HepG2 (cell line): ENCODE measurements around the gene ANKRD13D. TPM values are rescaled to one million over a fixed set of nuclear protein-coding genes. Genes with fewer than 3 reads are reported as not detected.
A peak's percentile ranks its signal among the peaks of the same experiment; 100 is the strongest.

Experiments used
- AGO1 ChIP-seq: fragments of 200-400 bp; formaldehyde crosslinking; IDR thresholded peaks from 2 replicates; pipeline ENCODE4 v1.6.1; 2017; ENCODE audit warnings: mild to moderate bottlenecking, low read depth, low read length, moderate library complexity; ENCODE audit not compliant: poor library complexity, severe bottlenecking
- EEA1 ChIP-seq: sonication (generic); formaldehyde crosslinking; IDR thresholded peaks from 2 replicates; pipeline ENCODE4 v1.5.1; 2020; ENCODE audit warnings: mild to moderate bottlenecking, missing genetic modification reagents, borderline replicate concordance
- HCFC1 ChIP-seq: fragments of 150-350 bp; IDR thresholded peaks from 2 replicates; pipeline ENCODE4 v1.6.1; 2014; ENCODE audit warnings: low read depth, low read length
- HHEX ChIP-seq: IDR thresholded peaks from 2 replicates; pipeline ENCODE4 v1.6.1; 2016; ENCODE audit warnings: control low read depth
- KDM4B ChIP-seq: sonication (generic); formaldehyde crosslinking; IDR thresholded peaks from 2 replicates; pipeline ENCODE4 v1.4.0; 2020; ENCODE audit warnings: missing genetic modification reagents
- MZF1 ChIP-seq: sonication (generic); formaldehyde crosslinking; IDR thresholded peaks from 2 replicates; pipeline ENCODE4 v1.8.1; 2023; ENCODE audit warnings: mild to moderate bottlenecking, missing genetic modification reagents, borderline replicate concordance
- SSRP1 ChIP-seq: IDR thresholded peaks from 2 replicates; pipeline ENCODE4 v1.6.1; 2016; ENCODE audit warnings: control low read depth
- ZBTB1 ChIP-seq: sonication (generic); formaldehyde crosslinking; IDR thresholded peaks from 2 replicates; pipeline ENCODE4 v1.4.0; 2020; ENCODE audit warnings: missing genetic modification reagents, borderline replicate concordance
- ZKSCAN8 ChIP-seq: IDR thresholded peaks from 2 replicates; pipeline ENCODE4 v1.6.1; 2016; ENCODE audit warnings: borderline replicate concordance, missing genetic modification reagents, missing compliant biosample characterization
- ZNF136 ChIP-seq: sonication (generic); formaldehyde crosslinking; IDR thresholded peaks from 2 replicates; pipeline ENCODE4 v1.8.1; 2022; ENCODE audit warnings: low read depth, mild to moderate bottlenecking, moderate library complexity, missing genetic modification reagents
- ZNF224 ChIP-seq: sonication (generic); formaldehyde crosslinking; IDR thresholded peaks from 2 replicates; pipeline ENCODE4 v1.5.0; 2020; ENCODE audit warnings: mild to moderate bottlenecking, missing genetic modification reagents
- ZNF775 ChIP-seq: sonication (generic); formaldehyde crosslinking; IDR thresholded peaks from 2 replicates; pipeline ENCODE4 v1.4.0; 2020; ENCODE audit warnings: missing genetic modification reagents, mild to moderate bottlenecking, moderate library complexity, borderline replicate concordance
- ZNF883 ChIP-seq: sonication (generic); formaldehyde crosslinking; IDR thresholded peaks from 2 replicates; pipeline ENCODE4 v1.5.1; 2020; ENCODE audit warnings: mild to moderate bottlenecking, missing genetic modification reagents; ENCODE audit errors: not compliant biosample characterization
- ZSCAN22 ChIP-seq: sonication (generic); formaldehyde crosslinking; IDR thresholded peaks from 2 replicates; pipeline ENCODE4 v1.4.0; 2020; ENCODE audit warnings: mild to moderate bottlenecking, missing genetic modification reagents
- polyA plus RNA-seq, 8 experiments: library from polyadenylated mRNA; depleted of rRNA in 3 of 8; stranded (reverse) in 7 of 8; unstranded in 1 of 8; fragments of >200 nt; fragmentation: Illumina TruSeq in 4 of 8; extraction: Trizol in 4 of 8; gene quantifications; 2 replicates each; pipeline versions ENCODE4 v1.2.1 to v1.2.3, GENCODE V29; 2011 to 2016; ENCODE audit warnings: low read depth in 4 of 8, missing spikeins in 1 of 8, mixed read lengths in 1 of 8; ENCODE audit not compliant: insufficient read depth in 1 of 8
- total RNA-seq, 5 experiments: library from RNA; depleted of rRNA; stranded (reverse); fragments of >200 nt; fragmentation: Illumina TruSeq; extraction: Trizol; gene quantifications; 2 replicates each; pipeline ENCODE4 v1.2.3, GENCODE V29; 2016; ENCODE audit warnings: low read depth in 1 of 5
- TF ChIP-seq, protein P1 (sequence below): sonication (generic); formaldehyde crosslinking; IDR thresholded peaks from 2 replicates; pipeline ENCODE4 v1.5.0; 2020; ENCODE audit warnings: mild to moderate bottlenecking, missing genetic modification reagents
- TF ChIP-seq, protein P2 (sequence below): sonication (generic); formaldehyde crosslinking; IDR thresholded peaks from 2 replicates; pipeline ENCODE4 v1.8.0; 2022; ENCODE audit warnings: mild to moderate bottlenecking, missing genetic modification reagents, borderline replicate concordance
- TF ChIP-seq, protein P3 (sequence below): sonication (generic); formaldehyde crosslinking; IDR thresholded peaks from 2 replicates; pipeline ENCODE4 v1.5.0; 2020; ENCODE audit warnings: mild to moderate bottlenecking, missing genetic modification reagents
- TF ChIP-seq, protein P4 (sequence below): IDR thresholded peaks from 2 replicates; pipeline ENCODE4 v1.6.1; 2016
- TF ChIP-seq, protein P5 (sequence below): IDR thresholded peaks from 2 replicates; pipeline ENCODE4 v1.6.1; 2016; ENCODE audit warnings: low read depth, borderline replicate concordance
- TF ChIP-seq, protein P6 (sequence below): fragments of 450-650 bp; IDR thresholded peaks from 2 replicates; pipeline ENCODE4 v1.6.1; 2017

ANKRD13D gene
- total and polyA plus RNA-seq, 2 of the 13 experiments (the other 11 are each of a cell fraction or from before 2014, with no cell fraction given), result 18.6 to 27.3 TPM

DNA sequence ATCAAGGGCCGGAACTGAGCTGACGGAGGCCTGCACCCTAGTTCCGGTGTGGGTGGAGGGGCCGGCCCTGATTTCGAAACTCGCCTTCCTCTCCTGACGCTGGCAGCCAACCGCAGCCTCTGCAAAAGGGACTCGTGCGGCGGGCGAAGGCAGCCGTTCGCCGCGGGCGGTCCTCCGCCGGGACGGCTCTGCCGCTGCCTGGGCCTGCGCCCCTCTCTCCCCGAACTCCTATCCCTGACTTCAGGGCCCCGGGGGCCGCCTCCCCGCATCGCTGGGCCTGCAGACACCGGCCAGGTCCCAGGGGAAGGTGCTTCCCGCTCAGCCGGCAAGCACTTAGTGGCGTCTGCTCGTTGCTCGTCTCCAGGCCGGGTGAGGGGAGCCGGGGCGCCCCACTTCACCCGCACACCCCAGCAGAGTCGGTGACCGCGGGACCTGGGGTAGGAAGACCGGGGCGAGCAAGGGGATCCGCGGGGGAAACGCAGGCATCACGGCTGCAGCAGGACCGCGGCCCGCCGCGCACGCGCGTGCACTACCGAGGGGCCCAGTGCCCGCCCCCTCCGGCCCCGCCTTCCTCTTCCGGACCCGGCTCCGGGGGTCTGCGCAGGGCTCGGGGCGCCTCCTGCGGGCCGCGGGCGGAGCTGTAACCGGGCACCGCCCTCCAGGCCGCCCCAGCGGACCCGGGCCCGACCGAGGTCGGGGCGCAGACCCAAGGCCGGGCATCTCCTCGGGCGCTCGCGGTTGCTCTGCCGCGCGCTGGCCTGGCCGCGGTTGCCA lies 464 bp upstream of the ANKRD13D start (continued):
- TF ChIP-seq EEA1 (CRISPR knock-in tag), result no peak
- TF ChIP-seq ZNF136 (CRISPR knock-in tag), result no peak
- TF ChIP-seq, protein P1, sequence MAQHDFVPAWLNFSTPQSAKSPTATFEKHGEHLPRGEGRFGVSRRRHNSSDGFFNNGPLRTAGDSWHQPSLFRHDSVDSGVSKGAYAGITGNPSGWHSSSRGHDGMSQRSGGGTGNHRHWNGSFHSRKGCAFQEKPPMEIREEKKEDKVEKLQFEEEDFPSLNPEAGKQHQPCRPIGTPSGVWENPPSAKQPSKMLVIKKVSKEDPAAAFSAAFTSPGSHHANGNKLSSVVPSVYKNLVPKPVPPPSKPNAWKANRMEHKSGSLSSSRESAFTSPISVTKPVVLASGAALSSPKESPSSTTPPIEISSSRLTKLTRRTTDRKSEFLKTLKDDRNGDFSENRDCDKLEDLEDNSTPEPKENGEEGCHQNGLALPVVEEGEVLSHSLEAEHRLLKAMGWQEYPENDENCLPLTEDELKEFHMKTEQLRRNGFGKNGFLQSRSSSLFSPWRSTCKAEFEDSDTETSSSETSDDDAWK (CRISPR knock-in tag), result no peak
- TF ChIP-seq, protein P2, sequence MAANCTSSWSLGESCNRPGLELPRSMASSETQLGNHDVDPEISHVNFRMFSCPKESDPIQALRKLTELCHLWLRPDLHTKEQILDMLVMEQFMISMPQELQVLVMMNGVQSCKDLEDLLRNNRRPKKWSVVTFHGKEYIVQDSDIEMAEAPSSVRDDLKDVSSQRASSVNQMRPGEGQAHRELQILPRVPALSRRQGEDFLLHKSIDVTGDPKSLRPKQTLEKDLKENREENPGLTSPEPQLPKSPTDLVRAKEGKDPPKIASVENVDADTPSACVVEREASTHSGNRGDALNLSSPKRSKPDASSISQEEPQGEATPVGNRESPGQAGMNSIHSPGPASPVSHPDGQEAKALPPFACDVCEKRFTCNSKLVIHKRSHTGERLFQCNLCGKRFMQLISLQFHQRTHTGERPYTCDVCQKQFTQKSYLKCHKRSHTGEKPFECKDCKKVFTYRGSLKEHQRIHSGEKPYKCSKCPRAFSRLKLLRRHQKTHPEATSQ (CRISPR knock-in tag), result peak; percentile 86
- TF ChIP-seq, protein P3, sequence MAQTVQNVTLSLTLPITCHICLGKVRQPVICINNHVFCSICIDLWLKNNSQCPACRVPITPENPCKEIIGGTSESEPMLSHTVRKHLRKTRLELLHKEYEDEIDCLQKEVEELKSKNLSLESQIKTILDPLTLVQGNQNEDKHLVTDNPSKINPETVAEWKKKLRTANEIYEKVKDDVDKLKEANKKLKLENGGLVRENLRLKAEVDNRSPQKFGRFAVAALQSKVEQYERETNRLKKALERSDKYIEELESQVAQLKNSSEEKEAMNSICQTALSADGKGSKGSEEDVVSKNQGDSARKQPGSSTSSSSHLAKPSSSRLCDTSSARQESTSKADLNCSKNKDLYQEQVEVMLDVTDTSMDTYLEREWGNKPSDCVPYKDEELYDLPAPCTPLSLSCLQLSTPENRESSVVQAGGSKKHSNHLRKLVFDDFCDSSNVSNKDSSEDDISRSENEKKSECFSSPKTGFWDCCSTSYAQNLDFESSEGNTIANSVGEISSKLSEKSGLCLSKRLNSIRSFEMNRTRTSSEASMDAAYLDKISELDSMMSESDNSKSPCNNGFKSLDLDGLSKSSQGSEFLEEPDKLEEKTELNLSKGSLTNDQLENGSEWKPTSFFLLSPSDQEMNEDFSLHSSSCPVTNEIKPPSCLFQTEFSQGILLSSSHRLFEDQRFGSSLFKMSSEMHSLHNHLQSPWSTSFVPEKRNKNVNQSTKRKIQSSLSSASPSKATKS (CRISPR knock-in tag), result no peak
- 0 out of 2 replicates have a peak, but pooled peaks have one; percentile 8 for TF ChIP-seq ZNF224 (CRISPR knock-in tag)
- TF ChIP-seq ZKSCAN8 (CRISPR knock-in tag), result peak; percentile 55; the same call in 1 of the 2 replicates
- TF ChIP-seq, protein P4, sequence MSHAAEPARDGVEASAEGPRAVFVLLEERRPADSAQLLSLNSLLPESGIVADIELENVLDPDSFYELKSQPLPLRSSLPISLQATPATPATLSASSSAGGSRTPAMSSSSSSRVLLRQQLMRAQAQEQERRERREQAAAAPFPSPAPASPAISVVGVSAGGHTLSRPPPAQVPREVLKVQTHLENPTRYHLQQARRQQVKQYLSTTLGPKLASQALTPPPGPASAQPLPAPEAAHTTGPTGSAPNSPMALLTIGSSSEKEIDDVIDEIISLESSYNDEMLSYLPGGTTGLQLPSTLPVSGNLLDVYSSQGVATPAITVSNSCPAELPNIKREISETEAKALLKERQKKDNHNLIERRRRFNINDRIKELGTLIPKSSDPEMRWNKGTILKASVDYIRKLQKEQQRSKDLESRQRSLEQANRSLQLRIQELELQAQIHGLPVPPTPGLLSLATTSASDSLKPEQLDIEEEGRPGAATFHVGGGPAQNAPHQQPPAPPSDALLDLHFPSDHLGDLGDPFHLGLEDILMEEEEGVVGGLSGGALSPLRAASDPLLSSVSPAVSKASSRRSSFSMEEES (CRISPR knock-in tag), result peak; percentile 39; the same call in 1 of the 2 replicates
- TF ChIP-seq ZSCAN22 (CRISPR knock-in tag), result no peak
- peak; percentile 92 for TF ChIP-seq AGO1
- TF ChIP-seq SSRP1, result 0 out of 2 replicates have a peak, but pooled peaks have one; percentile 54
- no peak; the same call in 1 of the 2 replicates for TF ChIP-seq KDM4B (CRISPR knock-in tag)
- peak; percentile 67 for TF ChIP-seq ZNF883 (CRISPR knock-in tag)
- TF ChIP-seq ZNF775, result no peak
- no peak for TF ChIP-seq ZBTB1
- TF ChIP-seq HHEX (CRISPR knock-in tag), result no peak
- TF ChIP-seq MZF1 (CRISPR knock-in tag), result 0 out of 2 replicates have a peak, but pooled peaks have one; percentile 7
- no peak; the same call in 1 of the 2 replicates for TF ChIP-seq HCFC1
- TF ChIP-seq, protein P5, sequence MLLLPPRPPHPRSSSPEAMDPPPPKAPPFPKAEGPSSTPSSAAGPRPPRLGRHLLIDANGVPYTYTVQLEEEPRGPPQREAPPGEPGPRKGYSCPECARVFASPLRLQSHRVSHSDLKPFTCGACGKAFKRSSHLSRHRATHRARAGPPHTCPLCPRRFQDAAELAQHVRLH (CRISPR knock-in tag), result peak; percentile 74; the same call in 1 of the 2 replicates
- TF ChIP-seq, protein P6, sequence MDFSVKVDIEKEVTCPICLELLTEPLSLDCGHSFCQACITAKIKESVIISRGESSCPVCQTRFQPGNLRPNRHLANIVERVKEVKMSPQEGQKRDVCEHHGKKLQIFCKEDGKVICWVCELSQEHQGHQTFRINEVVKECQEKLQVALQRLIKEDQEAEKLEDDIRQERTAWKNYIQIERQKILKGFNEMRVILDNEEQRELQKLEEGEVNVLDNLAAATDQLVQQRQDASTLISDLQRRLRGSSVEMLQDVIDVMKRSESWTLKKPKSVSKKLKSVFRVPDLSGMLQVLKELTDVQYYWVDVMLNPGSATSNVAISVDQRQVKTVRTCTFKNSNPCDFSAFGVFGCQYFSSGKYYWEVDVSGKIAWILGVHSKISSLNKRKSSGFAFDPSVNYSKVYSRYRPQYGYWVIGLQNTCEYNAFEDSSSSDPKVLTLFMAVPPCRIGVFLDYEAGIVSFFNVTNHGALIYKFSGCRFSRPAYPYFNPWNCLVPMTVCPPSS, result no peak
